PC-9 (cell line): ENCODE results near the gene E2F1. TPM values are rescaled to one million over a fixed set of nuclear protein-coding genes. Genes with fewer than 3 reads are reported as not detected.

ENCODE experiments used
- BruUV-seq: library from RNA; stranded (reverse); fragments of 400-500 nt; replicated peaks from 2 replicates; lab custom pipeline; 2021; lab: Mats Ljungman, UMichigan
- CTCF ChIA-PET: fragments of 300-600 bp; sonication (Branson Sonifier 250); formaldehyde crosslinking; loops from one replicate; lab custom pipeline; 2022; ENCODE audit warnings: antibody characterized with exemption; lab: Charles Lee
- POLR2A ChIA-PET: fragments of 300-600 bp; sonication (Branson Sonifier 250); formaldehyde crosslinking; loops from one replicate; lab custom pipeline; 2022; ENCODE audit warnings: antibody characterized with exemption; ENCODE audit not compliant: unreplicated experiment; lab: Charles Lee
- DNase-seq, 2 experiments: peaks; one replicate each; pipeline versions ENCODE4 v3.0.0 to v3.0.0-alpha.2; 2015 to 2022; ENCODE audit warnings: mixed read lengths in 1 of 2
- H2AFZ ChIP-seq: fragments of 200-600 bp; sonication (generic); 2 replicates; pipeline ENCODE4 v1.8.1; 2017; ENCODE audit warnings: antibody characterized with exemption
- H3F3A ChIP-seq: fragments of 200-600 bp; sonication (generic); 2 replicates; pipeline ENCODE4 v1.8.1; 2017; ENCODE audit warnings: antibody characterized with exemption, mild to moderate bottlenecking, low read depth; ENCODE audit not compliant: insufficient read depth
- H3K27ac ChIP-seq: fragments of 200-600 bp; sonication (generic); 2 replicates; pipeline ENCODE4 v1.6.1; 2016; ENCODE audit warnings: mixed run types
- H3K27me3 ChIP-seq: fragments of 200-600 bp; sonication (generic); 2 replicates; pipeline ENCODE4 v1.6.1; 2016; ENCODE audit warnings: low read depth, mixed run types; ENCODE audit not compliant: insufficient read depth
- H3K36me3 ChIP-seq: fragments of 200-600 bp; sonication (generic); 2 replicates; pipeline ENCODE4 v1.6.1; 2016; ENCODE audit warnings: low read depth, mixed run types
- H3K4me1 ChIP-seq: fragments of 200-600 bp; sonication (generic); replicated peaks from 2 replicates; pipeline ENCODE4 v1.6.1; 2016; ENCODE audit warnings: mixed run types; ENCODE audit not compliant: insufficient read depth
- H3K4me2 ChIP-seq: fragments of 200-600 bp; sonication (generic); 2 replicates; pipeline ENCODE4 v1.6.1; 2017; ENCODE audit warnings: mixed run types
- H3K4me3 ChIP-seq: fragments of 200-600 bp; sonication (generic); 2 replicates; pipeline ENCODE4 v1.6.1; 2016; ENCODE audit warnings: mixed run types
- H3K79me2 ChIP-seq: fragments of 200-600 bp; sonication (generic); 2 replicates; pipeline ENCODE4 v1.6.1; 2017; ENCODE audit warnings: low read depth, mixed run types
- H3K9me2 ChIP-seq: fragments of 200-600 bp; sonication (generic); 2 replicates; pipeline ENCODE4 v1.8.1; 2017; ENCODE audit warnings: mild to moderate bottlenecking; ENCODE audit not compliant: insufficient read depth
- H3K9me3 ChIP-seq: fragments of 200-600 bp; sonication (generic); 2 replicates; pipeline ENCODE4 v1.8.1; 2016; ENCODE audit warnings: low read depth; ENCODE audit not compliant: insufficient read depth
- H4K20me1 ChIP-seq: fragments of 200-600 bp; sonication (generic); 2 replicates; pipeline ENCODE4 v1.8.1; 2017; ENCODE audit not compliant: insufficient read depth
- EZH2 ChIP-seq: fragments of 200-600 bp; sonication (generic); IDR thresholded peaks from 2 replicates; pipeline ENCODE4 v1.8.0; 2017; ENCODE audit warnings: antibody characterized with exemption, low read depth
- intact Hi-C: fragments of 100-400 bp; cut with micrococcal nuclease; formaldehyde crosslinking; loops from one replicate; pipeline ENCODE4 v1.10.0; 2022; ENCODE audit not compliant: unreplicated experiment
- total RNA-seq: library from RNA; stranded (reverse); gene quantifications from 2 replicates; pipeline ENCODE4 v1.2.3, GENCODE V29; 2021
- TF ChIP-seq, protein P1 (sequence below): fragments of 200-600 bp; sonication (generic); conservative IDR thresholded peaks from 2 replicates; pipeline ENCODE4 v1.6.1; 2017; ENCODE audit warnings: mixed run types, antibody characterized with exemption, mild to moderate bottlenecking, moderate library complexity

E2F1 gene
- total RNA-seq, 1 experiment from 2014 or later, result 31.5 TPM

DNA sequence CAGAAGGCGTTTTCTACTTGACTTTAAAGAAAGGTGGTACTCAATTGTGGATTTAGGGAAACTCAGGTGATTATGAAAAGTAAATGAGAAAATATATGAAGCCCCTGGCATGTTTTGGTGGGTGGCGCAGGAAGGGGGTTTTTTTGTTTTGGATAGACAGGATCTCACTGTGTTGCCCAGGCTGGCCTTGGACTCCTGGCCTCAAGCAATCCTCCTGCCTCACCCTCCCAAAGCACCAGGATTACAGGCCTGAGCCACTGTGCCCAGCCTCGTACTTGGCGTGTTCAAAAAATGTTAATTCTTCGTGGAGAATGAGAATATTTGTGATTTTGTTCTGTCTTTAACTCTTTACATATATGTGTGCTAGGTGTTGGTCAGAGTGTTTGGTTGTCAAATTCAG is 56.2 kb downstream of the E2F1 start:
- no peaks in the 10 kb centered on the region for H3K9me3 ChIP-seq
- DNase-seq, result no peak
- intact Hi-C loops, result no loop called here
- no peaks in the 10 kb centered on the region for H3K4me1 ChIP-seq
- H2AFZ ChIP-seq, result no peak overlapping the region
- no peak overlapping the region for H3K4me3 ChIP-seq
- 0 out of 2 replicates have a peak, but pooled peaks cover 9% of the 10 kb centered on the region for H3K36me3 ChIP-seq
- H3K27me3 ChIP-seq, result no peaks in the 10 kb centered on the region
- POLR2A ChIA-PET, result no interaction called here
- H3F3A ChIP-seq, result no peaks in the 10 kb centered on the region
- TF ChIP-seq, protein P1, sequence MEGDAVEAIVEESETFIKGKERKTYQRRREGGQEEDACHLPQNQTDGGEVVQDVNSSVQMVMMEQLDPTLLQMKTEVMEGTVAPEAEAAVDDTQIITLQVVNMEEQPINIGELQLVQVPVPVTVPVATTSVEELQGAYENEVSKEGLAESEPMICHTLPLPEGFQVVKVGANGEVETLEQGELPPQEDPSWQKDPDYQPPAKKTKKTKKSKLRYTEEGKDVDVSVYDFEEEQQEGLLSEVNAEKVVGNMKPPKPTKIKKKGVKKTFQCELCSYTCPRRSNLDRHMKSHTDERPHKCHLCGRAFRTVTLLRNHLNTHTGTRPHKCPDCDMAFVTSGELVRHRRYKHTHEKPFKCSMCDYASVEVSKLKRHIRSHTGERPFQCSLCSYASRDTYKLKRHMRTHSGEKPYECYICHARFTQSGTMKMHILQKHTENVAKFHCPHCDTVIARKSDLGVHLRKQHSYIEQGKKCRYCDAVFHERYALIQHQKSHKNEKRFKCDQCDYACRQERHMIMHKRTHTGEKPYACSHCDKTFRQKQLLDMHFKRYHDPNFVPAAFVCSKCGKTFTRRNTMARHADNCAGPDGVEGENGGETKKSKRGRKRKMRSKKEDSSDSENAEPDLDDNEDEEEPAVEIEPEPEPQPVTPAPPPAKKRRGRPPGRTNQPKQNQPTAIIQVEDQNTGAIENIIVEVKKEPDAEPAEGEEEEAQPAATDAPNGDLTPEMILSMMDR, result no peak
- no peak for TF ChIP-seq EZH2
- CTCF ChIA-PET, result no interaction called here
- H3K9me2 ChIP-seq, result no peaks in the 10 kb centered on the region
- H3K79me2 ChIP-seq, result no peaks in the 10 kb centered on the region
- H4K20me1 ChIP-seq, result no peaks in the 10 kb centered on the region; the same call in 1 of the 2 replicates
- no peak overlapping the region for H3K27ac ChIP-seq
- no TSS peak for BruUV-seq
- H3K4me2 ChIP-seq, result no peak overlapping the region

DNA sequence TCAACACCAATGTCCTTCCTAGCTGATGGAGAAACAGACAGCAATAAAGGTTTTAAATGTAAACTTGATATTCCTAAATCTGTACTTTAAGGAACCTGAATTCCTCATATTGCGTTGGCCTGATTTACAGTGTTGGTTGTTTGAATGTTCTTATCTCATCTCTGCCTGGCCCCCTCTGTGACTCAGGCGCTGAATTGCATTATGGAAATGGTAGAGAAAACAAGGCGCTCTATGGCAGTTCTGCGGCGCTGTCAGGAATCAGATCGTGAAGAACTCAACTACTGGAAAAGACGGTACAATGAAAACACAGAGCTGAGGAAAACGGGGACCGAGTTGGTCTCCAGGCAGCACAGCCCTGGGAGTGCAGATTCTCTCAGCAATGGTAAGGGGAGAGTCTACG is 56.7 kb downstream of the E2F1 start:
- DNase-seq, result no peak
- no peaks in the 10 kb centered on the region for H3K9me3 ChIP-seq
- no peaks in the 10 kb centered on the region; the same call in 1 of the 2 replicates for H4K20me1 ChIP-seq
- no peaks in the 10 kb centered on the region for H3K79me2 ChIP-seq
- TF ChIP-seq, protein P1, result no peak
- TF ChIP-seq EZH2, result no peak
- H3K4me2 ChIP-seq, result no peak overlapping the region
- 0 out of 2 replicates have a peak, but pooled peaks cover 14% of the 10 kb centered on the region for H3K36me3 ChIP-seq
- no peaks in the 10 kb centered on the region for H3K27me3 ChIP-seq
- no peak overlapping the region for H3K4me3 ChIP-seq
- H3K9me2 ChIP-seq, result no peaks in the 10 kb centered on the region
- H3K4me1 ChIP-seq, result no peaks in the 10 kb centered on the region
- no peak overlapping the region for H2AFZ ChIP-seq
- POLR2A ChIA-PET, result no interaction called here
- H3F3A ChIP-seq, result no peaks in the 10 kb centered on the region
- BruUV-seq, result no TSS peak
- CTCF ChIA-PET, result no interaction called here
- intact Hi-C loops, result no loop called here
- H3K27ac ChIP-seq, result no peak overlapping the region

- intact Hi-C loops, result no loop called here
- H3K4me2 ChIP-seq, result no peak overlapping the region
- no peaks in the 10 kb centered on the region for H3K9me2 ChIP-seq
- H2AFZ ChIP-seq, result no peak overlapping the region
- TF ChIP-seq EZH2, result no peak
- TF ChIP-seq, protein P1, result no peak
- H3F3A ChIP-seq, result no peaks in the 10 kb centered on the region
- no TSS peak for BruUV-seq
- H3K4me1 ChIP-seq, result no peaks in the 10 kb centered on the region
- ChIA-PET CTCF (no interaction called here), POLR2A (no interaction called here)
- no peaks in the 10 kb centered on the region; the same call in 1 of the 2 replicates for H4K20me1 ChIP-seq
- H3K36me3 ChIP-seq, result 0 out of 2 replicates have a peak, but pooled peaks cover 14% of the 10 kb centered on the region
- DNase-seq, result no peak
- H3K79me2 ChIP-seq, result no peaks in the 10 kb centered on the region
- H3K27ac ChIP-seq, result no peak overlapping the region
- no peak overlapping the region for H3K4me3 ChIP-seq
- no peaks in the 10 kb centered on the region for H3K27me3 ChIP-seq
- no peaks in the 10 kb centered on the region for H3K9me3 ChIP-seq
Measured at GRCh38 chr20:33627577-33628216, 58.5 kb downstream of the E2F1 start.
